ENCODE data around the gene UCMA.
"Not testable (repeated sequence)": the region's sequence is repeated elsewhere in the genome, so short reads cannot be mapped to it uniquely, and the experiment has no call there.

DNA sequence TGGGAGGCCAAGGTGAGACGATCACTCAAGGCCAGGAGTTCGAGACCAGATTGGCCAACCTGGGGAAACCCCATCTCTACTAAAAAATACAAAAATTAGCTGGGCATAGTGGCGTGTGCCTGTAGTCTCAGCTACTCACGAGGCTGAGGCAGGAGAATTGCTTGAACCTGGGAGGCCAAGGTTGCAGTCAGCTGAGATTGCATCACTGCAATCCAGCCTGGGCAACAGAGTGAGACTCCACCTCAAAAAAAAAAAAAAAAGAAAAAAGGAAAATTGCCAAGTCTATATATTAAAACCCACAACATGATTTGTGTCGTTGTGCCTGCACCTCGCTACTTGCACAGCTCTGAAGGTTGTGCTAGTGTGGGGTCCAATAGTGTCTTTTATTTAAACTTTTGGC is 48.2 kb upstream of the UCMA start:
- not testable (repeated sequence) for TF ChIP-seq POLR2A (IDR thresholded peaks at IDR 0.05; ENCODE audit: borderline replicate concordance, extremely low read depth, insufficient read depth, insufficient read length); ZFX (IDR thresholded peaks at IDR 0.05); EZH2 (IDR thresholded peaks at IDR 0.05); POLR2AphosphoS5 (IDR thresholded peaks at IDR 0.05; ENCODE audit: low read depth, low read length); SIN3A (IDR thresholded peaks at IDR 0.05; ENCODE audit: low read depth)
- TF ChIP-seq, protein P1, sequence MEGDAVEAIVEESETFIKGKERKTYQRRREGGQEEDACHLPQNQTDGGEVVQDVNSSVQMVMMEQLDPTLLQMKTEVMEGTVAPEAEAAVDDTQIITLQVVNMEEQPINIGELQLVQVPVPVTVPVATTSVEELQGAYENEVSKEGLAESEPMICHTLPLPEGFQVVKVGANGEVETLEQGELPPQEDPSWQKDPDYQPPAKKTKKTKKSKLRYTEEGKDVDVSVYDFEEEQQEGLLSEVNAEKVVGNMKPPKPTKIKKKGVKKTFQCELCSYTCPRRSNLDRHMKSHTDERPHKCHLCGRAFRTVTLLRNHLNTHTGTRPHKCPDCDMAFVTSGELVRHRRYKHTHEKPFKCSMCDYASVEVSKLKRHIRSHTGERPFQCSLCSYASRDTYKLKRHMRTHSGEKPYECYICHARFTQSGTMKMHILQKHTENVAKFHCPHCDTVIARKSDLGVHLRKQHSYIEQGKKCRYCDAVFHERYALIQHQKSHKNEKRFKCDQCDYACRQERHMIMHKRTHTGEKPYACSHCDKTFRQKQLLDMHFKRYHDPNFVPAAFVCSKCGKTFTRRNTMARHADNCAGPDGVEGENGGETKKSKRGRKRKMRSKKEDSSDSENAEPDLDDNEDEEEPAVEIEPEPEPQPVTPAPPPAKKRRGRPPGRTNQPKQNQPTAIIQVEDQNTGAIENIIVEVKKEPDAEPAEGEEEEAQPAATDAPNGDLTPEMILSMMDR (IDR thresholded peaks at IDR 0.05 in 2 of 3, conservative IDR thresholded peaks at IDR 0.05 in 1 of 3; ENCODE audit: borderline replicate concordance in 1 of 3, insufficient read depth in 1 of 3, low read depth in 2 of 3, low read length in 2 of 3): not testable (repeated sequence)

Measured in HCT116 (cell line).